D721Med (cell line): ENCODE measurements around the gene CCDC6.
A peak's percentile ranks its signal among the peaks of the same experiment; 100 is the strongest.

ENCODE experiments used
- DNase-seq: peaks from one replicate; pipeline ENCODE4 v3.0.0; 2011; ENCODE audit warnings: low spot score; ENCODE audit not compliant: insufficient read length
- FAIRE-seq: peaks from 2 replicates; lab custom pipeline; 2011; peaks lifted over from hg19 to GRCh38; lab: Jason Lieb, UNC
- CTCF ChIP-seq: IDR thresholded peaks from 2 replicates; pipeline ENCODE4 v1.5.1; 2012; ENCODE audit warnings: mild to moderate bottlenecking, control low read depth; ENCODE audit not compliant: insufficient read depth; ENCODE audit errors: missing control alignments

Gene CCDC6

GRCh38 chr10:59851864-59852263 lies 54.5 kb downstream of the CCDC6 start:
- no peak for FAIRE-seq
- no peak for TF ChIP-seq CTCF
- no peak for DNase-seq

- FAIRE-seq (no peak), DNase-seq (no peak)
- no peak for TF ChIP-seq CTCF
These were observed 58.5 kb downstream of the CCDC6 start for GRCh38 chr10:59847888-59848287.

- DNase-seq = no peak
- TF ChIP-seq CTCF = no peak
- no peak for FAIRE-seq
These were observed 59.0 kb downstream of the CCDC6 start for GRCh38 chr10:59847326-59847725.

GRCh38 chr10:59844436-59844835 lies 61.9 kb downstream of the CCDC6 start:
- TF ChIP-seq CTCF = no peak
- DNase-seq (no peak), FAIRE-seq (no peak)

- no peak for TF ChIP-seq CTCF
- DNase-seq (no peak), FAIRE-seq (peak; percentile 46)
These were observed 62.6 kb downstream of the CCDC6 start for GRCh38 chr10:59843748-59844147.

- DNase-seq (no peak), FAIRE-seq (no peak)
- no peak for TF ChIP-seq CTCF
These were observed 66.8 kb downstream of the CCDC6 start for GRCh38 chr10:59839576-59839975.

GRCh38 chr10:59838085-59838789 lies 68.1 kb downstream of the CCDC6 start:
- no peak for TF ChIP-seq CTCF
- no peak for FAIRE-seq
- no peak for DNase-seq
